Activated naive CD8-positive, alpha-beta T cell (primary cell): Measurements from ENCODE around the gene MTHFD2.

ENCODE experiments used
- H3K27ac Mint-ChIP-seq: one replicate; pipeline ENCODE4 v1.8.0; 2021; ENCODE audit warnings: mixed read lengths
- H3K27me3 Mint-ChIP-seq: one replicate; pipeline ENCODE4 v1.8.0; 2021; ENCODE audit warnings: mixed read lengths
- H3K36me3 Mint-ChIP-seq: one replicate; pipeline ENCODE4 v1.8.0; 2021; ENCODE audit warnings: mixed read lengths
- H3K4me1 Mint-ChIP-seq: one replicate; pipeline ENCODE4 v1.8.0; 2021; ENCODE audit warnings: low read depth, mixed read lengths
- H3K4me3 Mint-ChIP-seq: one replicate; pipeline ENCODE4 v1.8.0; 2021; ENCODE audit warnings: mild to moderate bottlenecking, mixed read lengths
- H3K9me3 Mint-ChIP-seq: one replicate; pipeline ENCODE4 v1.8.0; 2021; ENCODE audit warnings: low read depth, mixed read lengths

Gene MTHFD2

GRCh38 chr2:74259191-74259590, 60.8 kb downstream of the MTHFD2 start:
- H3K9me3 Mint-ChIP-seq, result no peaks in the 10 kb centered on the region
- no peaks in the 10 kb centered on the region for H3K27me3 Mint-ChIP-seq
- no peaks in the 10 kb centered on the region for H3K4me1 Mint-ChIP-seq
- peaks cover 15% of the 10 kb centered on the region for H3K36me3 Mint-ChIP-seq
- no peak overlapping the region for H3K27ac Mint-ChIP-seq
- no peak overlapping the region for H3K4me3 Mint-ChIP-seq

GRCh38 chr2:74259733-74260132, 61.3 kb downstream of the MTHFD2 start:
- H3K9me3 Mint-ChIP-seq, result no peaks in the 10 kb centered on the region
- H3K27ac Mint-ChIP-seq, result no peak overlapping the region
- no peak overlapping the region for H3K4me3 Mint-ChIP-seq
- H3K36me3 Mint-ChIP-seq, result peaks cover 11% of the 10 kb centered on the region
- H3K27me3 Mint-ChIP-seq, result no peaks in the 10 kb centered on the region
- H3K4me1 Mint-ChIP-seq, result no peaks in the 10 kb centered on the region

DNA sequence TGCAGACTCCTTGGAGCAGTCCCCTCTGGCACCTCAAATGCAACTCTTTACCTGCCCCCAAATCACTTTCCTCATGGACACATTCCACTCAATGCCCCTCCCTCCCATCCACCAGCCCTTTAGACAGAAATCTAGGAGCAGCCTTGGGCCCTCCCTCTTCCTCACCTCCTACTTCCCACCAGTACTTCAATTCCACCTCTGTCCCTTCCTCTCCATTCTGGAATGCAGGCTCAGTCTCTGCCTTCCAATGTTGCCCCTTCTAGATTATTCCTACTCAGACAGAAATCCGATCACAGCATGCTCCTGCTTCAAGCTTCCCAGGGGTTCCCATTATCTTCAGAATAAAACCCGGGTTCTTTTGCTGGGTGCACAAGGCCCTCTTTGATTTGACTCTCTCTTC, 62.1 kb downstream of the MTHFD2 start:
- H3K27me3 Mint-ChIP-seq, result no peaks in the 10 kb centered on the region
- no peaks in the 10 kb centered on the region for H3K9me3 Mint-ChIP-seq
- H3K27ac Mint-ChIP-seq, result no peak overlapping the region
- H3K4me1 Mint-ChIP-seq, result no peaks in the 10 kb centered on the region
- H3K4me3 Mint-ChIP-seq, result no peak overlapping the region
- H3K36me3 Mint-ChIP-seq, result peaks cover 11% of the 10 kb centered on the region

- Mint-ChIP-seq H3K4me1 (peaks cover 2% of the 10 kb centered on the region), H3K27me3 (no peaks in the 10 kb centered on the region), H3K4me3 (no peak overlapping the region), H3K36me3 (peaks cover 11% of the 10 kb centered on the region), H3K27ac (no peak overlapping the region), H3K9me3 (no peaks in the 10 kb centered on the region)
Measured at GRCh38 chr2:74261204-74261864, 62.9 kb downstream of the MTHFD2 start.

- Mint-ChIP-seq H3K36me3 (peaks cover 11% of the 10 kb centered on the region), H3K4me1 (peaks cover 11% of the 10 kb centered on the region), H3K4me3 (no peak overlapping the region), H3K27ac (no peak overlapping the region), H3K9me3 (no peaks in the 10 kb centered on the region), H3K27me3 (no peaks in the 10 kb centered on the region)
Measured at GRCh38 chr2:74262681-74263080, 64.3 kb downstream of the MTHFD2 start.

GRCh38 chr2:74264281-74264680, 65.9 kb downstream of the MTHFD2 start:
- peaks cover 15% of the 10 kb centered on the region for H3K4me1 Mint-ChIP-seq
- no peaks in the 10 kb centered on the region for H3K27me3 Mint-ChIP-seq
- H3K4me3 Mint-ChIP-seq, result no peak overlapping the region
- no peaks in the 10 kb centered on the region for H3K9me3 Mint-ChIP-seq
- H3K36me3 Mint-ChIP-seq, result peaks cover 15% of the 10 kb centered on the region
- no peak overlapping the region for H3K27ac Mint-ChIP-seq

GRCh38 chr2:74267068-74267467, 68.7 kb downstream of the MTHFD2 start:
- Mint-ChIP-seq H3K4me1 (peaks cover 20% of the 10 kb centered on the region), H3K4me3 (peak overlapping the region; percentile 36), H3K27ac (peak overlapping the region; percentile 72), H3K9me3 (no peaks in the 10 kb centered on the region), H3K36me3 (peaks cover 17% of the 10 kb centered on the region), H3K27me3 (no peaks in the 10 kb centered on the region)
